Liver (tissue), 9 donors: ENCODE data around the gene WWOX. TPM values are rescaled to one million over a fixed set of nuclear protein-coding genes. Genes with fewer than 3 reads are reported as not detected.

Experiments used
- DNase-seq: peaks from one replicate; pipeline ENCODE4 v3.0.0-alpha.2; 2017; ENCODE audit warnings: low spot score
- H3K27ac ChIP-seq, 2 donors: one replicate each; pipeline ENCODE4 v1.7.0; 2013; ENCODE audit warnings: inconsistent platforms in 2 of 2, low read length in 2 of 2, control low read depth in 1 of 2, low read depth in 1 of 2, mild to moderate bottlenecking in 1 of 2
- H3K27me3 ChIP-seq, 4 donors: one replicate each; pipeline versions ENCODE4 v1.6.1 to v1.7.0; 2013; ENCODE audit warnings: low read length in 3 of 4, inconsistent platforms in 1 of 4, mild to moderate bottlenecking in 1 of 4, moderate library complexity in 1 of 4; ENCODE audit not compliant: control insufficient read depth in 4 of 4, insufficient read depth in 4 of 4
- H3K36me3 ChIP-seq, 4 donors: one replicate each; pipeline versions ENCODE4 v1.6.1 to v1.7.0; 2013; ENCODE audit warnings: low read length in 3 of 4, mild to moderate bottlenecking in 3 of 4, low read depth in 1 of 4, moderate library complexity in 1 of 4; ENCODE audit not compliant: control insufficient read depth in 4 of 4, insufficient read depth in 3 of 4
- H3K4me1 ChIP-seq, 4 donors: one replicate each; pipeline versions ENCODE4 v1.6.1 to v1.7.0; 2013; ENCODE audit warnings: low read length in 3 of 4, mild to moderate bottlenecking in 3 of 4, moderate library complexity in 1 of 4; ENCODE audit not compliant: control insufficient read depth in 4 of 4, insufficient read depth in 4 of 4
- H3K4me3 ChIP-seq, 3 donors: one replicate each; pipeline versions ENCODE4 v1.6.1 to v1.7.0; 2013; ENCODE audit warnings: low read length in 3 of 3, control low read depth in 1 of 3, low read depth in 1 of 3, mild to moderate bottlenecking in 1 of 3
- H3K9ac ChIP-seq, 2 donors: one replicate each; pipeline ENCODE4 v1.7.0; 2013; ENCODE audit warnings: low read length in 2 of 2, mild to moderate bottlenecking in 2 of 2, moderate library complexity in 2 of 2, control low read depth in 1 of 2, low read depth in 1 of 2
- H3K9me3 ChIP-seq, 4 donors: one replicate each; pipeline versions ENCODE4 v1.6.1 to v1.7.0; 2013; ENCODE audit warnings: low read length in 3 of 4; ENCODE audit not compliant: control insufficient read depth in 4 of 4
- EGR1 ChIP-seq, 2 donors: IDR thresholded peaks; 2 replicates each; pipeline ENCODE4 v1.6.1; 2016 to 2018; ENCODE audit warnings: antibody characterized with exemption in 2 of 2, low read depth in 2 of 2
- FOXA2 ChIP-seq: IDR thresholded peaks from 2 replicates; pipeline ENCODE4 v1.6.1; 2016; ENCODE audit warnings: antibody characterized with exemption
- GABPA ChIP-seq, 2 donors: IDR thresholded peaks in 1 of 2; conservative IDR thresholded peaks in 1 of 2; 2 replicates each; pipeline ENCODE4 v1.6.1; 2016; ENCODE audit warnings: antibody characterized with exemption in 2 of 2, mild to moderate bottlenecking in 1 of 2, moderate library complexity in 1 of 2
- HNF4G ChIP-seq: IDR thresholded peaks from 2 replicates; pipeline ENCODE4 v1.6.1; 2016; ENCODE audit warnings: antibody characterized with exemption
- JUND ChIP-seq, 2 donors: IDR thresholded peaks; 2 replicates each; pipeline ENCODE4 v1.6.1; 2016; ENCODE audit warnings: antibody characterized with exemption in 2 of 2
- NR2F2 ChIP-seq: IDR thresholded peaks from 2 replicates; pipeline ENCODE4 v1.6.1; 2016; ENCODE audit warnings: antibody characterized with exemption
- RAD21 ChIP-seq, 2 donors: IDR thresholded peaks; 2 replicates each; pipeline ENCODE4 v1.6.1; 2016; ENCODE audit warnings: antibody characterized with exemption in 2 of 2, mild to moderate bottlenecking in 2 of 2
- RXRA ChIP-seq, 2 donors: IDR thresholded peaks; 2 replicates each; pipeline ENCODE4 v1.6.1; 2017 to 2018; ENCODE audit warnings: antibody characterized with exemption in 2 of 2, mild to moderate bottlenecking in 1 of 2
- SP1 ChIP-seq: IDR thresholded peaks from 2 replicates; pipeline ENCODE4 v1.6.1; 2018; ENCODE audit warnings: antibody characterized with exemption, mild to moderate bottlenecking
- TAF1 ChIP-seq: conservative IDR thresholded peaks from 2 replicates; pipeline ENCODE4 v1.6.1; 2016; ENCODE audit warnings: antibody characterized with exemption, mild to moderate bottlenecking
- YY1 ChIP-seq: IDR thresholded peaks from 2 replicates; pipeline ENCODE4 v1.6.1; 2016; ENCODE audit warnings: antibody characterized with exemption, mild to moderate bottlenecking
- ZBTB33 ChIP-seq: IDR thresholded peaks from 2 replicates; pipeline ENCODE4 v1.6.1; 2016; ENCODE audit warnings: antibody characterized with exemption
- WGBS: extraction: QIAGEN DNeasy Blood & Tissue Kit; methylation state at CpG from one replicate; pipeline ENCODE4 v1.1.7; 2013; 5-methylcytosine and 5-hydroxymethylcytosine counted together
- polyA plus RNA-seq, 2 donors: library from polyadenylated mRNA; stranded (reverse) in 1 of 2; unstranded in 1 of 2; fragments of 200-250 nt in 1 of 2; fragments of >200 nt in 1 of 2; fragmentation: Nextera tagmentation in 1 of 2; extraction: Ambion mirVana in 1 of 2; gene quantifications; one replicate each; pipeline versions ENCODE4 v1.2.1 to v1.2.3, GENCODE V29; 2013 to 2015
- total RNA-seq, 2 donors: library from RNA; depleted of rRNA; stranded (reverse); fragments of >200 nt; gene quantifications; one replicate each; pipeline ENCODE4 v1.2.3, GENCODE V29; 2014
- TF ChIP-seq, protein P1 (sequence below): IDR thresholded peaks from 2 replicates; pipeline ENCODE4 v1.6.1; 2016; ENCODE audit warnings: antibody characterized with exemption
- TF ChIP-seq, protein P2 (sequence below): IDR thresholded peaks from 2 replicates; pipeline ENCODE4 v1.6.1; 2016; ENCODE audit warnings: antibody characterized with exemption, mild to moderate bottlenecking
- donor health status: healthy.
- donor health status: healthy.
- donor health status: healthy.
- donor health status: healthy.
- donor health status: healthy.

Gene WWOX
- total and polyA plus RNA-seq, 4 donors: 9.8 to 46.0 (median 15.3) TPM

- no peaks in the 10 kb centered on the region for H3K9me3 ChIP-seq
- DNase-seq: no peak
- TF ChIP-seq NR2F2: no peak
- TF ChIP-seq RAD21 (IDR thresholded peaks at IDR 0.05): no peak
- TF ChIP-seq ZBTB33: no peak
- no peak for TF ChIP-seq SP1
- no peak for TF ChIP-seq TAF1
- TF ChIP-seq GABPA (IDR thresholded peaks at IDR 0.05 in 1 of 2, conservative IDR thresholded peaks at IDR 0.05 in 1 of 2): no peak
- no peak for TF ChIP-seq EGR1 (IDR thresholded peaks at IDR 0.05; ENCODE audit: low read depth in 2 of 2)
- H3K4me3 ChIP-seq: no peak overlapping the region
- peaks cover 0 to 4% (median 0%) of the 10 kb centered on the region in 4 donors for H3K4me1 ChIP-seq
- no peak overlapping the region for H3K9ac ChIP-seq
- no peaks in the 10 kb centered on the region for H3K36me3 ChIP-seq
- H3K27me3 ChIP-seq: no peaks in the 10 kb centered on the region
- no peak overlapping the region for H3K27ac ChIP-seq
- 90% methylated on average over 3 of the region's 3 CpGs for whole genome bisulfite sequencing
These were observed 439.5 kb downstream of the WWOX start for GRCh38 chr16:78538919-78539318.

DNA sequence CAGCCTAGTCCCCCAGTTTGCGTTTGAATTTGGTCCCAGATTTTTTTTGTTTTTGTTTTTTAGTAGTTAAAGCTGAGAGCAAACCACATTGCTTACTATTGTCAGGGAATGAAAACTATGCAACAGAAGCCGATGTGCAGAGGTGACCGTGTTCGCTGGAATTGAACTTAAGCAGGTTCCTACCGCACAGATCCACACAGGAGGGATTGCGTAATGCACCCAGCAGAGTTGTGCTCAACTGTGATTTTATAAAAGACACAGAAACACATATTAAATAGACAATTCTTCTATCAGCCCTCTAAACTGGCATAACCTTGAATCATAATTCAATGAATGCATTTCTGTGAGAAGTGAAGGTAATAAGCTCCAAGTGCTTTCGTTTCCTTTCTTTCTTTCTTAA is 443.0 kb downstream of the WWOX start:
- Histone ChIP-seq H3K4me3 (no peak overlapping the region), H3K4me1 (peaks cover 0 to 4% (median 0%) of the 10 kb centered on the region in 4 donors), H3K9me3 (no peaks in the 10 kb centered on the region), H3K27ac (no peak overlapping the region), H3K27me3 (no peaks in the 10 kb centered on the region), H3K36me3 (no peaks in the 10 kb centered on the region), H3K9ac (no peak overlapping the region)
- WGBS: 65% methylated on average over 7 of the region's 7 CpGs
- no peak for DNase-seq
- TF ChIP-seq ZBTB33: no peak
- TF ChIP-seq FOXA2: no peak
- no peak for TF ChIP-seq NR2F2
- no peak for TF ChIP-seq SP1
- no peak for TF ChIP-seq RXRA (IDR thresholded peaks at IDR 0.05)
- no peak for TF ChIP-seq TAF1
- TF ChIP-seq, protein P1, sequence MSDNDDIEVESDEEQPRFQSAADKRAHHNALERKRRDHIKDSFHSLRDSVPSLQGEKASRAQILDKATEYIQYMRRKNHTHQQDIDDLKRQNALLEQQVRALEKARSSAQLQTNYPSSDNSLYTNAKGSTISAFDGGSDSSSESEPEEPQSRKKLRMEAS: no peak
- no peak for TF ChIP-seq YY1

DNA sequence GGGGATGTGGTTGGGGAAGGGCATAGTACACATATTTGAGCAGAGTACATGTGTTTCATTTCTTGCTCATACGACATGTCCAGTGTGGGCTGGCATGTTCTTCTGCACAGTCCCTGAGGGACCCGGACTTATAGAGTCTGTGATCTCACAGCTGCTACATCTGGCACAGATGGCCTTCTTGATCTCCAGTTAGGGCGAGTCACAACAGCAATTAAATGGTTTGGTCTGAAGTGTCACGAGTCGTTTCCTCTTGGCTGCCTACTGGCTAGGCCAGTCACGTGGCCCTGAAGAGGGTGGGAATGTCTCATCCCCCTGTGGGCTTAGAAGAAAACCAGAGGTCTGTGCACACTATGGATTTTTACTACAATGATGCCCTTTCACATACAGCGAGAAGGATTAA is 443.6 kb downstream of the WWOX start:
- Histone ChIP-seq H3K27ac (no peak overlapping the region), H3K36me3 (no peaks in the 10 kb centered on the region), H3K4me3 (no peak overlapping the region), H3K4me1 (peaks cover 0 to 4% (median 0%) of the 10 kb centered on the region in 4 donors), H3K9ac (no peak overlapping the region), H3K9me3 (no peaks in the 10 kb centered on the region), H3K27me3 (no peaks in the 10 kb centered on the region)
- WGBS: 92% methylated on average over 7 of the region's 7 CpGs
- TF ChIP-seq, protein P2, sequence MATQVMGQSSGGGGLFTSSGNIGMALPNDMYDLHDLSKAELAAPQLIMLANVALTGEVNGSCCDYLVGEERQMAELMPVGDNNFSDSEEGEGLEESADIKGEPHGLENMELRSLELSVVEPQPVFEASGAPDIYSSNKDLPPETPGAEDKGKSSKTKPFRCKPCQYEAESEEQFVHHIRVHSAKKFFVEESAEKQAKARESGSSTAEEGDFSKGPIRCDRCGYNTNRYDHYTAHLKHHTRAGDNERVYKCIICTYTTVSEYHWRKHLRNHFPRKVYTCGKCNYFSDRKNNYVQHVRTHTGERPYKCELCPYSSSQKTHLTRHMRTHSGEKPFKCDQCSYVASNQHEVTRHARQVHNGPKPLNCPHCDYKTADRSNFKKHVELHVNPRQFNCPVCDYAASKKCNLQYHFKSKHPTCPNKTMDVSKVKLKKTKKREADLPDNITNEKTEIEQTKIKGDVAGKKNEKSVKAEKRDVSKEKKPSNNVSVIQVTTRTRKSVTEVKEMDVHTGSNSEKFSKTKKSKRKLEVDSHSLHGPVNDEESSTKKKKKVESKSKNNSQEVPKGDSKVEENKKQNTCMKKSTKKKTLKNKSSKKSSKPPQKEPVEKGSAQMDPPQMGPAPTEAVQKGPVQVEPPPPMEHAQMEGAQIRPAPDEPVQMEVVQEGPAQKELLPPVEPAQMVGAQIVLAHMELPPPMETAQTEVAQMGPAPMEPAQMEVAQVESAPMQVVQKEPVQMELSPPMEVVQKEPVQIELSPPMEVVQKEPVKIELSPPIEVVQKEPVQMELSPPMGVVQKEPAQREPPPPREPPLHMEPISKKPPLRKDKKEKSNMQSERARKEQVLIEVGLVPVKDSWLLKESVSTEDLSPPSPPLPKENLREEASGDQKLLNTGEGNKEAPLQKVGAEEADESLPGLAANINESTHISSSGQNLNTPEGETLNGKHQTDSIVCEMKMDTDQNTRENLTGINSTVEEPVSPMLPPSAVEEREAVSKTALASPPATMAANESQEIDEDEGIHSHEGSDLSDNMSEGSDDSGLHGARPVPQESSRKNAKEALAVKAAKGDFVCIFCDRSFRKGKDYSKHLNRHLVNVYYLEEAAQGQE: no peak
- TF ChIP-seq, protein P1: no peak
- TF ChIP-seq JUND (IDR thresholded peaks at IDR 0.05) (no peak), HNF4G (no peak)
- DNase-seq: no peak
